Spinal cord (tissue), 10 donors: ENCODE data around the gene TSPAN18. TPM values are rescaled to one million over a fixed set of nuclear protein-coding genes. Genes with fewer than 3 reads are reported as not detected.

Source experiments
- DNase-seq, 6 donors: peaks; one replicate each; pipeline versions ENCODE4 v3.0.0 to v3.0.0-alpha.2; 2013 to 2015; ENCODE audit warnings: low spot score in 6 of 6, low read depth in 4 of 6
- H3K27ac ChIP-seq: one replicate; pipeline ENCODE4 v1.5.1; 2013; ENCODE audit warnings: low read depth, low read length, control low read depth
- H3K27me3 ChIP-seq: one replicate; pipeline ENCODE4 v1.6.1; 2013; ENCODE audit warnings: low read length; ENCODE audit not compliant: control insufficient read depth, insufficient read depth
- H3K36me3 ChIP-seq: one replicate; pipeline ENCODE4 v1.6.1; 2013; ENCODE audit warnings: low read length; ENCODE audit not compliant: control insufficient read depth, insufficient read depth
- H3K4me1 ChIP-seq: one replicate; pipeline ENCODE4 v1.6.1; 2013; ENCODE audit warnings: low read length; ENCODE audit not compliant: control insufficient read depth, insufficient read depth
- H3K4me3 ChIP-seq: one replicate; pipeline ENCODE4 v1.5.1; 2013; ENCODE audit warnings: low read depth, low read length, control low read depth
- H3K9me3 ChIP-seq: one replicate; pipeline ENCODE4 v1.6.1; 2013; ENCODE audit warnings: low read length; ENCODE audit not compliant: control insufficient read depth, insufficient read depth
- WGBS: methylation state at CpG from one replicate; pipeline ENCODE4 v1.1.5; 2013; ENCODE audit warnings: missing lambda C conversion rate; ENCODE audit not compliant: insufficient coverage; 5-methylcytosine and 5-hydroxymethylcytosine counted together
- polyA plus RNA-seq, 2 donors: library from polyadenylated mRNA; unstranded; fragments of 120-200 nt; gene quantifications; one replicate each; pipeline ENCODE4 v1.2.1, GENCODE V29; 2013; ENCODE audit not compliant: insufficient read length in 2 of 2
- total RNA-seq, 2 donors: library from RNA; depleted of rRNA in 1 of 2; stranded (reverse); fragments of 120-200 nt in 1 of 2; fragments of >200 nt in 1 of 2; gene quantifications; one replicate each; pipeline versions ENCODE4 v1.2.3 to v1.2.4, GENCODE V29; 2013 to 2014
- donor health status: healthy.

The TSPAN18 gene
- total and polyA plus RNA-seq, 4 donors, result 23.3 to 87.2 (median 60.9) TPM

- no peaks in the 10 kb centered on the region for H3K27me3 ChIP-seq
- WGBS, result 100% methylated on average over 1 of the region's 2 CpGs
- H3K36me3 ChIP-seq, result no peaks in the 10 kb centered on the region
- no peaks in the 10 kb centered on the region for H3K9me3 ChIP-seq
- H3K4me1 ChIP-seq, result peaks cover 27% of the 10 kb centered on the region
- no peak overlapping the region for H3K27ac ChIP-seq
- H3K4me3 ChIP-seq, result no peak overlapping the region
- no peak for DNase-seq
Measured at GRCh38 chr11:44822369-44822768, 95.6 kb downstream of the TSPAN18 start.

- WGBS, result 61% methylated on average over 9 of the region's 9 CpGs
- Histone ChIP-seq H3K9me3 (no peaks in the 10 kb centered on the region), H3K27me3 (no peaks in the 10 kb centered on the region), H3K4me3 (no peak overlapping the region), H3K4me1 (peaks cover 27% of the 10 kb centered on the region), H3K27ac (no peak overlapping the region), H3K36me3 (no peaks in the 10 kb centered on the region)
- DNase-seq, result no peak
Measured at GRCh38 chr11:44823006-44823405, 96.2 kb downstream of the TSPAN18 start.

GRCh38 chr11:44823868-44824267 lies 97.1 kb downstream of the TSPAN18 start:
- DNase-seq, result no peak
- WGBS, result 52% methylated on average over 6 of the region's 9 CpGs
- Histone ChIP-seq H3K9me3 (no peaks in the 10 kb centered on the region), H3K27ac (no peak overlapping the region), H3K4me3 (no peak overlapping the region), H3K36me3 (no peaks in the 10 kb centered on the region), H3K27me3 (no peaks in the 10 kb centered on the region), H3K4me1 (peaks cover 22% of the 10 kb centered on the region)

- Histone ChIP-seq H3K27me3 (no peaks in the 10 kb centered on the region), H3K27ac (no peak overlapping the region), H3K4me1 (peaks cover 18% of the 10 kb centered on the region), H3K36me3 (no peaks in the 10 kb centered on the region), H3K9me3 (no peaks in the 10 kb centered on the region), H3K4me3 (no peak overlapping the region)
- WGBS, result 43% methylated on average over 5 of the region's 5 CpGs
- DNase-seq, result no peak
Measured at GRCh38 chr11:44824300-44824704, 97.5 kb downstream of the TSPAN18 start.

GRCh38 chr11:44825058-44825785 lies 98.5 kb downstream of the TSPAN18 start:
- 80% methylated on average over 9 of the region's 14 CpGs for WGBS
- Histone ChIP-seq H3K9me3 (no peaks in the 10 kb centered on the region), H3K4me1 (peaks cover 13% of the 10 kb centered on the region), H3K36me3 (no peaks in the 10 kb centered on the region), H3K27ac (no peak overlapping the region), H3K4me3 (no peak overlapping the region), H3K27me3 (no peaks in the 10 kb centered on the region)
- no peak for DNase-seq

GRCh38 chr11:44826922-44827643 lies 100.3 kb downstream of the TSPAN18 start:
- Histone ChIP-seq H3K27ac (no peak overlapping the region), H3K27me3 (no peaks in the 10 kb centered on the region), H3K9me3 (no peaks in the 10 kb centered on the region), H3K4me3 (no peak overlapping the region), H3K4me1 (peaks cover 13% of the 10 kb centered on the region), H3K36me3 (no peaks in the 10 kb centered on the region)
- no peak for DNase-seq
- WGBS, result 72% methylated on average over 6 of the region's 7 CpGs

GRCh38 chr11:44828296-44828695 lies 101.5 kb downstream of the TSPAN18 start:
- no peaks in the 10 kb centered on the region for H3K27me3 ChIP-seq
- H3K9me3 ChIP-seq, result no peaks in the 10 kb centered on the region
- peaks cover 13% of the 10 kb centered on the region for H3K4me1 ChIP-seq
- H3K27ac ChIP-seq, result no peak overlapping the region
- no peak overlapping the region for H3K4me3 ChIP-seq
- 80% methylated on average over 3 of the region's 5 CpGs for WGBS
- DNase-seq, result no peak
- no peaks in the 10 kb centered on the region for H3K36me3 ChIP-seq

GRCh38 chr11:44829838-44830237 lies 103.1 kb downstream of the TSPAN18 start:
- H3K9me3 ChIP-seq, result no peaks in the 10 kb centered on the region
- peaks cover 19% of the 10 kb centered on the region for H3K4me1 ChIP-seq
- H3K27ac ChIP-seq, result no peak overlapping the region
- H3K4me3 ChIP-seq, result no peak overlapping the region
- H3K27me3 ChIP-seq, result no peaks in the 10 kb centered on the region
- DNase-seq, result no peak
- H3K36me3 ChIP-seq, result no peaks in the 10 kb centered on the region
- 87% methylated on average over 2 of the region's 2 CpGs for WGBS

- H3K36me3 ChIP-seq, result no peaks in the 10 kb centered on the region
- WGBS, result 99% methylated on average over 4 of the region's 10 CpGs
- no peak overlapping the region for H3K4me3 ChIP-seq
- H3K27ac ChIP-seq, result no peak overlapping the region
- no peak for DNase-seq
- H3K4me1 ChIP-seq, result peaks cover 23% of the 10 kb centered on the region
- H3K27me3 ChIP-seq, result no peaks in the 10 kb centered on the region
- H3K9me3 ChIP-seq, result no peaks in the 10 kb centered on the region
Measured at GRCh38 chr11:44831605-44832394, 105.0 kb downstream of the TSPAN18 start.
